22Rv1 (cell line): ENCODE results near the gene TRAPPC11.

ENCODE experiments used
- CTCF ChIP-seq: fragments of 450-650 bp; IDR thresholded peaks from 2 replicates; pipeline ENCODE4 v1.5.1; 2017; ENCODE audit warnings: mild to moderate bottlenecking
- ZFX ChIP-seq: fragments of 450-650 bp; IDR thresholded peaks from 2 replicates; pipeline ENCODE4 v1.6.1; 2017; ENCODE audit warnings: antibody characterized with exemption, borderline replicate concordance

- TF ChIP-seq CTCF (no peak), ZFX (no peak)
These were observed 101.2 kb downstream of the TRAPPC11 start for GRCh38 chr4:183760326-183760725.
